ENCODE data around the gene COX7B. TPM values are rescaled to one million over a fixed set of nuclear protein-coding genes. Genes with fewer than 3 reads are reported as not detected.

The COX7B gene, protein sequence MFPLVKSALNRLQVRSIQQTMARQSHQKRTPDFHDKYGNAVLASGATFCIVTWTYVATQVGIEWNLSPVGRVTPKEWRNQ
- total RNA-seq: 233 and 323 TPM in 2 replicates

DNA sequence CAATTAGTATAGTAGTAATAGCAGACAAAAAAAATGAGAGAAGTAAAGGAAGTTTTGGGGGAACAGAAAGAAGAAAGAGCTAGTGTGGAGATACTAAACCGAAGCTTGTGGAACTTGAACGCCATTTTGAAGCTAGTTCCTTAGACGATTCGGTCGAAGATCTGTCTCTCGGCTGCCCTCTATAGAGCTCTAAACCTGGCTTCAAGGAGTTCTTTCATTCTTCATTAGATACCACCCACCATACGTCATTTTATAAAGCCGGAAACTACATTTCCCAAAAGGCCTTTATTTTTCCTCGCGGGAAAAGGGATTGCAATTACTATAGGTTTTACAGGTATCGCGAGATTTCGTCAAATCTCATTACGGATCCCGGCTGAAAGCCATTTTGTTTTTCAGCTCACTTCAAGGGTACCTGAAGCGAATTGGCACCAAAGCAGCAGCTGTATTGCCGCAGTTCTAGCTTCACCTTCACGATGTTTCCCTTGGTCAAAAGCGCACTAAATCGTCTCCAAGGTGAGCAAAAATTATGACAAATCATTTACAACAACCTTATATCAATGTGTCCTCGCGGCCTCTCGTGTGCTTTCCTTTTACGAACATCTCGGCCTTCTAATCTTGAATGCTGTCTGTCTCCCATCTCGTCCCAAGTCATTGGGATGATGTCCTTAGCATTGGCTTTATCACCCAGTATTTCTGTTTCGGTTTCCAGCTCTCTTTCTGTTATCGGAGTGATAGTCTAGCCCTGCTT is at the start of gene COX7B:
Gene COX7B, plus strand, starts transcription at position 388 of the 748 bp plus-strand sequence. Its CDS starts 86 bp downstream, at position 474.

DNA sequence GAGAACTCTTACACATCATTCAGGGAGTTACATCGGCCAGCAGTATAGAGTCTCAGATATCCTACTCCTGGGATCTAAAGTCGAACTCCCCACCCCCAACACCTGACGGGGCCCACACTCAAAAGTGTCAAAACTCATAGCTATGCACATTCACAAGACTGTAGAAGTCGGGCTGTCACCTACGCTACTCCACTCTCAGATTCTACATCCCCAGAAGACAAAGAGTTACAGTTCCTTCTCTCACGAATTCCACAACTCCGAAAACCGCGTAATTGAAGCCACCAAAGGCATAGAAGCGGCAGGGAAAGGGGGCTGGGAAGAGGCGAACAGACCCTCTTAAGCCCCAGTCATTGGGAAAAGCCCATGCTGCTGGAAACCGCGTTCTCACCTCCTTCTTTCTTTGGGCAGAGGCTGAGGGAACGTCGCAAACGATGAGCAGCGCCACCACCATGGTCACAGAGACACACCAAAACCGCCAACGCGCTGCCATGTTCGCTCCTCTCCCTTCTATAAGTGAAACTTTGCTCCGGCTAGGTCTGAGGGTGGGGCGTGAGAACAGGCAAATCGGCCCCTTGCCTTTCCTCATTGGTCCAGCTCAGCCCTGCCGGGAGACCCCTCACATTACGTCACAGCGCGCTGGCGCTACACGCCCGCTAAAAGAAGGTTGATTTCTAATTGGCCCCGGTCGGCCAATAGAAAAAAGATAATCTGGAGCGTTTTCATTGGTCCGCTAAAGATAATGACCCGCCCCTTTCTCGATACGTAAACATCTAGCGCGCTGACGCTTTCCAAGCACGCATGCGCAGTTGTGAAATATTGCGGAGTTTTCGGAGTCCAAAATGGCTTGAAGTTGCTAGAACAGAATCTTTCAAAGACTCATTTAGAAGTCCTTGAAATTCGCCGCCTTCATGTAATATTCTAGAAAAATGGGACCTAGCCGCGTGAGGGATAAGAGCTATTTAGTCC is 4.1 kb upstream of the COX7B start, which contains the start of gene MAGT1:
Gene MAGT1, minus strand, starts transcription at position 515 of the 966 bp plus-strand sequence. Its CDS starts 25 bp downstream, at position 490.

DNA sequence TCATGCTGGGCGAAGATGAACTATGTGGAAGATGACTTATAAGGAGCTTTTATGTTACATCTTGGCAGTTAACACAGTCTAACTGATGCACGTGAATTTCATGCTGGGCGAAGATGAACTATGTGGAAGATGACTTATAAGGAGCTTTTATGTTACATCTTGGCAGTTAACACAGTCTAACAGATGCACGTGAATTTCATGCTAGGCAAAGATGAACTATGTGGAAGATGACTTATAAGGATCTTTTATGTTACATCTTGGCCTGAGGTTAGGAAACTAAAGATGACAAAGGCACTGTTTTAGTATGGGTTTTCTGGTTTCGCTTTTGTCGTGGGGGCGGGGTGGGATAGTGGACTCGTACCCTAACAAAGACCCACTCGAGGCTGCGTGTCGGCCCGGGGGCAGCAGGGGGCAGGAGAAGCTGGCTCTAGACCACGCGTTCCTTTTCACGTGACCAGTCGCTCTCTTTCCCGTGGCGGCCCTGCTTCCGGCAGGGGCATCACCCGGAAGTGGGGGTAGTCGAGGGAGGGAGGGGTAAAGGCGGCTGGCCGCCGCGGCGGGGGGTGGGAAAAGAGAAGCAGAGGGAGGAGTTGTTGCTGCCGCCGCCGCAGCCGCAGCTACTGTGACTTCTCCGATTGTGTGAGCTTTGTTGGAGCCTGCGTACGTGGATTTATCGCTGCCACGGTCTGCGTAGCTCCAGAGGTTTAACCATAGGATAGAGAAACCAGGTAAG is 11.0 kb downstream of the COX7B start, which contains the start of gene ATP7A:
Gene ATP7A, plus strand, starts transcription at position 586 of the 733 bp plus-strand sequence. CDS start 60,949 bp downstream, outside the sequence.

Other genes with a start within 250 kb of the COX7B start
- 31.0 and 43.8 TPM in 2 replicates for gene ATRX, start 113.3 kb upstream of the COX7B start, total RNA-seq
- gene MAGT1, start 4.0 kb upstream of the COX7B start, total RNA-seq: 56.0 and 69.2 TPM in 2 replicates
- 7.6 and 11.3 TPM in 2 replicates for gene ATP7A, start 11.2 kb downstream of the COX7B start, total RNA-seq
- not detected in 2 replicates for gene PGAM4, start 70.2 kb downstream of the COX7B start, total RNA-seq
- gene PGK1, start 204.8 kb downstream of the COX7B start, total RNA-seq: 418 and 442 TPM in 2 replicates
- gene TAF9B, start 240.2 kb downstream of the COX7B start, total RNA-seq: 19.1 and 31.6 TPM in 2 replicates

Data from epithelial cell of alveolus of lung (primary cell).